NCI-H1436 (cell line): ENCODE measurements around the gene C9orf153.
"Not testable (repeated sequence)": the region's sequence is repeated elsewhere in the genome, so short reads cannot be mapped to it uniquely, and the experiment has no call there.

Source experiments
- DNase-seq: peaks from one replicate; lab custom pipeline; 2025; lab: John Stamatoyannopoulos, UW

The C9orf153 gene

DNA sequence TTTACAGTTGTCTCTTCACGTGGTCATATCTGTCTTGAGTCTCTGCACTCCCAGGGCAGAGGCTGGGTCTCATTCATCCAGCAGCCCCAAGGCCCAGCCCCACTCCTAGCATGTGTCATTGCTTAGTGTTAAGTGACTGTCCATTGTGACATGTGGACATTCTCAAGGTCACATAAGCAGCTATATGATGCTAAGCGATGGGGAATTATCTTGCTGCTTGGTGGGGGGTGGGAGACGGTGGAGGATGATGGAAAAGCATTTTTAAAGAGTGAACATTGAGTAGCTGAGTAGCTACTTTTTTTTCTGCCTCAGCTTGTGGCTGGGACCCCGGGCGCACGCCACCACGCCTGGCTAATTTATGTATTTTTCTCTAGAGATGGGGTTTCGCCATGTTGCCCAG is at the start of gene C9orf153:
C9orf153 (minus strand) TSS at position 101 of the 400 bp plus-strand sequence. CDS start 30,054 bp downstream, outside the sequence.
- DNase-seq, result no peak

- no peak for DNase-seq
Measured at GRCh38 chr9:86308687-86309086, 49.2 kb upstream of the C9orf153 start.

GRCh38 chr9:86304236-86304730 is 44.8 kb upstream of the C9orf153 start:
- no peak for DNase-seq

- peak; percentile 14 for DNase-seq
Measured at GRCh38 chr9:86303316-86303975, 44.0 kb upstream of the C9orf153 start.

- DNase-seq, result no peak
Measured at GRCh38 chr9:86301686-86302085, 42.2 kb upstream of the C9orf153 start.

DNA sequence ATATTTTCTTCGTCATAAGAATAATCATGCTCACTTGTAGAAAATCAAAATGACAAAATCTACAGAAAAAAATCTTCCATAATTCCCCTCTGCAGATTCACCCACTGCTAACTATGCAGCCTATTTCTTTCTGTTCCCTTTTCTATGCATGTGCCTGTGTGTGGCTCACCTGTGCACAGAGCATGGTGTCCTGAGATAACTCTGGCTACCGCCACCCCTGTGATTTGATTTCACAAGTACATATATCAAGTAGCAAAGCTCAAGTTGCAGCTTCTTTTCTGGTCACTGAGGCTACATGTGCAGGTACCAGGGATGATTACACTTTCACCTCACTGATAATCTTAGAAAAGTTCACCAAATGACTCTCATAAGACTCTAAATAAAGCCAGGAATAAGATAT is 41.2 kb upstream of the C9orf153 start:
- no peak for DNase-seq

DNA sequence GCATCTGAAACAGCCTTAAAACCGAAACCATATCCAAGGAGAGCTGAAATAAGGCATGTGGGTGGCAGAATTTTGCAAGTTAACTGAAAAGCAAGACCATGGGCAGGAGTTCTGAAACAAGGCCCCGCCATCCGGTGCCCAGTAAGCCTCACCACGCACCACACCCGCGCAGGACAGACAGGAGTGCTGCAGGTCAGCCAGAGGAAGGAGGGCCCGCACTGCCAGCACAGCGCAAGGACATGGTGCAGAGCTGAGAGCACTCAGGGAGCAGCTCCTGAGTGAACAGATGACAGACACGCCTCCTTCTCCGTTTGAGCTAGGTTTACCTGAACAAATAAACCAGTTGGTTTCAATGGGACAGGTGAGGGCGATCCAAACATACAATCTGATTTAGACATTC is 39.4 kb upstream of the C9orf153 start:
- no peak for DNase-seq

- DNase-seq, result not testable (repeated sequence)
Measured at GRCh38 chr9:86290341-86290740, 30.9 kb upstream of the C9orf153 start.

DNA sequence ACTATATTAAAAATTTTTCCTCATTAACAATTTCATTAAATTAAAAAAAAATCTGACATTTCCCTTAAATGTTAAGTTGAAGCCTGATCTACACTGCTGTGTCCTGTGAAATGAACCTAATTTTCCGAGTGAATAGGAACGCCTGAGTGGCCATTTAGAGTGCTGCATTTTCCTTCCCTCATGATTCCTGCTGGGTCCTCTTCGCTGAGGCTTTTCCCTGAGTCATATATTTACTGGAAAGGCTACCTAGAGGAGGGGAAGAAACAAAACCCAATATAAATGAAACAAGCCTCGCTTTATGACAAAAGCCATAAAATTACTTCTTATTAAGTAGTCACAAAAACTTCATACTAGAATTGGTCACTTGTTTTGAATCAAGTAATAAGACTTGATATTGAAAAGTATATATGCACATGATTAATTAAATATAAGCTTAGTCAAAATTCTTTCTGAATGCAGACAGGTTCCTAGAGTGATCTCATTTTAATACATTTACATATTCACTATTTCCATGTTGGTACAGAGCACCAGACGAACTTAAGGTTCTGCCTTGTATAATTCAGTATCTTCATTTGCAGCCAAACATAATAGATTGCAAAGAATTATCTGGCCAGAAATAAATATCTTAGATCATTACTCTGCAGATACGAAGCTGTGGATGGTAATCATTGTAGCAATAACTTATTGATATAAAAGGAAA is 29.2 kb upstream of the C9orf153 start:
- no peak for DNase-seq

DNA sequence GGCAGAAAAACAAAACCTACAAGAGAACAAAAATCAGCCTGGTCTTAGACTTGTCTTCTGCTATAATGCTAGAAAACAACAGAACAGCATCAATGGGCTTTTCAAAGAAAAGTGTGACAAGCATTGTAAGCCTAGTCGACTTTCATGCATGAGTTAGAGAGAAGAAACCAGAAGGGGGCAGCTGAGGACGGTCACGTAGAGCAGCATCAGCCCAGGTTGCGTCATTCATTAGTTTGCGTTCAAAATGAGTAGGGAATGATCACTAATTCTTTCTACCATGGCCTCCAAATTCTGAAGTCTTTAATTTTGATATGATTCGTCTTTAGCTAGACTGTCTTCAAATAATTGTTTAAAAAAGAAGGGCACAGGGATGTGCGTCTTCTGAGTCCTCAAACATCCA is 27.6 kb upstream of the C9orf153 start:
- DNase-seq, result no peak

DNA sequence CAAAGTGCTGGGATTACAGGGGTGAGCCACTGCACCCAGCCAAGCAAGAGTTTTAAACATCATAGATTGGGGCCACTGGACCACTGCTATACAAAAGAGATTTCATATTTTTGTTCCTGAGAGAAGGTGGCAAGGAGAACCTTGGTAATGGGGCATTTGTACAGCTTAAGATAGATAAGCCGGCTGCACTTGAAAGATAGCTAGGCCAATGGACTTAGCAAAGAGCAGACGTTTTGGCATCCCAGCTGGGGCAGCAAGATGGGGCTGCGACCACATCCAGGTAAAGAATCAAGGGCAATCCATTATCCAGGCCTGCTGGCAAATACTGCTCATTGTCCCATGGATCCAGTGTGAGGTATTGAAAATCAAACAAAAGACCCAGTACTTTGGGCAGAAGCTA is 26.8 kb upstream of the C9orf153 start:
- DNase-seq, result no peak

DNA sequence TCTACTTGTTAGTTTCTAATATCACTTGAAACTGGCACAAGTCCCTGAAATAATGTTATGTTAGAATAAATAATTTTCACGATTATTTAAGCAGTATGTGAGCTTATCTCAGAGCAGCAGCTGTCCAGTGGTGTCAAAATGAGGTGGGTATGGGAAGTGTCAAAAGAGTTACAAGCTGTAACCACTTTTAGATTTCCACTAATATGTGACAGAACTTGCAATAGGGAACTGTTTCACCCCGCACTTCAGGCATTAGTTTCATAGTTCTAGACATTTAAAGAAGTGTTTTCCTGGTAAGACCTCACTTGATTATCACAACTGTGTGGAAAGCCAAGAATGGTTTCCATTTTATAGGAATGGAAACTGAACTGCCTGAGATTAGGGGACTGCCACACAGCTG is 25.8 kb upstream of the C9orf153 start:
- DNase-seq, result no peak

GRCh38 chr9:86282979-86283535 is 23.6 kb upstream of the C9orf153 start:
- no peak for DNase-seq

DNA sequence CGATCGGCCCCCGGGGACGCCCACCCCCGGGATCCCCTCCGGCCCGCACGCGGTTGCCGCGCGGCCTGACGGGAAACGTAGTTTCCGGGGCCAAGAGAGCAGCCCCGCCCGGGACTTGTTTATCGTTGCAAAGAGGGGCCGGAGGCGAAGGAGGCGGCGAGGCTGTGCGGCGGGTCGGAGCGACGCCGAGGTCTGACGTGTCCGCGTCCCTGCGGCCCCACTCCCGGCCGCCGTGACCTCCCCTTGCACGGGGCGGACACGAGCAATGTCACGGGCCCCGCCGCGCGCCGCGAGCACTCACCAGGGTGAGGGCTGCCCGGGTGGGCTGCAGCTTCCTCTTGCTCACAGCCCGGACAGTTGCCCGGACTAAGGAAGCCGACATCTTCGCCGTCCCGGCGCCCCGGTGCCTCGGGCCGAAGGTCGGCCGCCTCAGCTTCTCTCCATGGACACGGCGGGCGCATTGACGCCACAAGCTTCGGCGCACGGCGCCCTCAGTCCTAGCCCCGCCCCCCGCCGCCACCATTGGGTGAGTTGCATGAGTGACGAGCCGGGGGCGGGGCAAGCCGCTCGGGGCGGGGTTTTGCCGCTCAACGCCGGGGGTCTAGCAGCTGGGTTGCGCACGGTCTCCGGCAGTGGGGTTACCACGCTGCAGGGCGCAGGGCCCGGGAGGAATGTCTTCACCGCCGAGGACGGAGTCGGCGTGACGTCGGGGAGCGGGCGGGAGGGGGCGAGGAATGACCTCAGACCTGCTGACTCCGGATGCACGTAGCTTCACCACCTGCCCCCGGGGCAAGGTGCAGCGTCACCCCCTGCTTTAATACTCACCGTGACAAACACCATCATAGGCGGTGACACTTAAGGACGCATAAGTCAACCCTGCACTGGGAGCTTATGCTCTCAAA is 22.9 kb upstream of the C9orf153 start, which contains the start of gene ISCA1:
ISCA1 (minus strand) TSS at position 462 of the 902 bp plus-strand sequence; CDS start at position 382, 80 bp downstream.
- peak; percentile 90 for DNase-seq

- DNase-seq, result no peak
Measured at GRCh38 chr9:86281593-86282076, 22.2 kb upstream of the C9orf153 start.

GRCh38 chr9:86280580-86280979 is 21.1 kb upstream of the C9orf153 start:
- DNase-seq, result no peak

DNA sequence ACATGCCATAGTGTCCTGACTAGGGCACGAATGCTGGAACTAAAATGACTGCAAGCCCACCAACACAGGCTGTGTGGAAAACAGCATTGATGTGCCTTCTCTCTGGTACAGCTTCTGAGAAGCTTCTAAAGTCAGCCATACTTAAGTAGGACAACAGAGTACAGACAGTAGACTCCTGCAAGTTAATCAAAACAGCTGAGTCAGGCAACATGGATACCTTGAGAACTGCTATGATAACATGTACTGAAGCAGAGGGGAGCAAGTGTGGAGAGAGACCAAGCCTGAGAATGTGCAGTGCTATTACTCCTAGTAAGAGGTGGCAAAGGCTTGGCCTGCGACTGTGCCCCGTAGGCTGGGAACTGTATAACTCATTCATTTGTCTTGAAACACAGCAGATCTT is 20.4 kb upstream of the C9orf153 start:
- DNase-seq, result no peak

DNA sequence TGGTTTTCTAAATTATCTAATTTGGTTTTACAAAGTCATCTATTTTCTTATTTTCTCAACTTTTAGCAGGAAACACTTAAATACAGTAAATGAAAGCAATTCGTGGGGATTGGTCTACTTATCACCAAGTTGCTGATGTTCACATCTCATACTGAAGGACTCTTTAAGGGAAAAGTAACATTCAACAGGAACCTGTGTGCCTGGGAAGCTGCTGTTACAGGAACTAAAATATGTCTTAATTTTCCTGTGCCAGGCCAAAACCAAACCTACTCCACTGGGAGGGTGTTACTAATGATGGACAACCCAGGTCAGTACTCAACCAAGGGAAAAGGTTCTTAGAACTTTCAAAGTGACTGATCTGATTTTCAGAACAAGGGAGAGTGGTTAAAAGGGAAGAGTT is 17.6 kb upstream of the C9orf153 start:
- no peak for DNase-seq

DNA sequence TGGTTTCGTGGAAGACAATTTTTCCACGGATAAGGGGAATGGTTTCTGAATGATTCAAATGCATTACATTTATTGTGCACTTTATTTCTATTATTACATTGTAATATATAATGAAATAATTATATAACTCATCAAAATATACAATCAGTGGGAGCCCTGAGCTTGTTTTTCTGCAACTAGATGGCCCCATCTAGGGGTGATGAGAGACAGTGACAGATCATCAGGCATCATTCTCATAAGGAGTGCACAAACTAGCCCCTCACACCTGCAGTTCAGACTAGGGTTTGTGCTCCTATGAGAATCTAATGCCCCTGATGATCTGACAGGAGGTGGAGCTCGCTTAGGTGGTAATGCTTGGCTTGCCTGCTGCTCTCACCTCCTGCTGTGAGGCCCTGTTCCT is 16.5 kb upstream of the C9orf153 start:
- no peak for DNase-seq

DNA sequence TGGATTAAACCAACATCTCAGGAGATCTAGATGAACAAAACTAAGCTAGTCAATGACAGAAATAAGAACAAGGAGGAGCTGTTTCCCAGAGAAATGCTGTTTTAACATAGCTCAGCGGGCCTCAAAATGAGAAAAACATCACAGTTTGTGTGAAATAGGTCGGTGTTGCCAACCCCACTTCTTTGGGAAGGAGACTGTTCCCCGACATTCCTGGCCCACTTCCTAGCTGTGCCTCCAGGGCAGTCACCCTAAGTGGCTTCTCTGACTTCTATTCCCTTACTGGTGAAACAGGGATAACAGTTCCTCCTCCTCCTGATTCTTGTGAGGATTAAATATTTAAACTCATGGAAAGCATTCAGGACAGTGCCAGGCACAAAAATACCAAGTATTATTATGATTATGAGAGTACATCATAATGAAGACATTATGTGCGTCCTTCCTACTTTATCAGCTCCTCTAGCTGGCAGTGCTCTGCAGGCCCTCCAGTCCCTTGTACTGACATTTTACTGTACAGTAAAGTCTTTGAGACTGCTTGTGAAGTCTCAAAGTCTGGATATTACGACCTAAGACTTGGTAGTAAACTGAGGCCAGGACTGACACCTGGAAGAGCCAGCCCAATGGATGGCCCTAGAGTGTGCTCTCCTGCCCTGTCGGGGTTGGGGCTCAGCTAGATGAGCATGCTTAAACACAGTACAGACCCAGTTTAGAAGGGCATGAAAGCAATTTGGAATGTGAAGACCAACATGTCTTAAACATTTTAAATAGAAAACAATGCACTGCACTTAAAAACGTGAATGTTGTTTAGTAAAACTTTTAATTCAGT is 15.6 kb upstream of the C9orf153 start:
- no peak for DNase-seq

DNA sequence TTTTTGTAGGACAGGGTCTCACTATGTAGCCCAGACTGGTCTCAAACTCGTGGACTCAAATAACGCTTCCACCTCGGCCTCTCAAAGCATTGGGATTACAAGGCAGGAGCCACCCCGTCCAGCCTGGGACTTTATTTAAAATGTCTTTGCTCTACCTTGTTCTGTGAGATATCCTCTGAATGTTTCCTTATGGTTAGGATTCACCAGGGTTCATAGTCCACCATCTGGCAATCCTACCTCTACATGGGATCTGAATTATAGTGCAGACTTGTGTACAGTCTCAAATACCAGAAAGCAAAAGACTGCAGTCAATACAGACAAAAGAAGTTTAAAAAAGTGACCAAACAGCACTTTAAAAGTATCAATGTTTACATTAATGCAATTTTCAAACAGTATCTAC is 12.8 kb upstream of the C9orf153 start:
- no peak for DNase-seq
